MCF 10A (cell line): ENCODE data around the gene SPATA31C1. TPM values are rescaled to one million over a fixed set of nuclear protein-coding genes. Genes with fewer than 3 reads are reported as not detected.
A peak's percentile ranks its signal among the peaks of the same experiment; 100 is the strongest.

Experiments used
- BruUV-seq: library from RNA; stranded (reverse); fragments of 400-500 nt; replicated peaks from 2 replicates; lab custom pipeline; 2021; lab: Mats Ljungman, UMichigan
- CTCF ChIA-PET: fragments of 300-600 bp; sonication (Branson Sonifier 250); formaldehyde crosslinking; extraction: SDS; loops from one replicate; lab custom pipeline; 2021; ENCODE audit warnings: antibody characterized with exemption, inconsistent platforms; lab: Yijun Ruan, JAX
- POLR2A ChIA-PET: fragments of 300-600, 350-650 bp; sonication (Branson Sonifier 250); formaldehyde crosslinking; extraction: SDS; loops from one replicate; lab custom pipeline; 2020; ENCODE audit warnings: antibody characterized with exemption, inconsistent platforms; lab: Yijun Ruan, JAX
- DNase-seq: peaks from one replicate; pipeline ENCODE4 v3.0.0-alpha.2; 2018; ENCODE audit not compliant: unreplicated experiment
- H3K27ac Mint-ChIP-seq: one replicate; pipeline ENCODE4 v1.8.0; 2022; ENCODE audit warnings: mild to moderate bottlenecking, low read depth, mixed read lengths; ENCODE audit not compliant: unreplicated experiment
- H3K27me3 Mint-ChIP-seq: one replicate; pipeline ENCODE4 v1.8.0; 2022; ENCODE audit warnings: mixed read lengths; ENCODE audit not compliant: insufficient read depth, unreplicated experiment
- H3K36me3 Mint-ChIP-seq: one replicate; pipeline ENCODE4 v1.8.0; 2022; ENCODE audit warnings: mild to moderate bottlenecking, moderate library complexity, mixed read lengths; ENCODE audit not compliant: insufficient read depth, unreplicated experiment
- H3K4me1 Mint-ChIP-seq: one replicate; pipeline ENCODE4 v1.8.0; 2022; ENCODE audit warnings: mixed read lengths; ENCODE audit not compliant: insufficient read depth, unreplicated experiment
- H3K4me3 Mint-ChIP-seq: one replicate; pipeline ENCODE4 v1.8.0; 2022; ENCODE audit warnings: mild to moderate bottlenecking, moderate library complexity, mixed read lengths; ENCODE audit not compliant: unreplicated experiment
- H3K9me3 Mint-ChIP-seq: one replicate; pipeline ENCODE4 v1.8.0; 2022; ENCODE audit warnings: mixed read lengths; ENCODE audit not compliant: unreplicated experiment
- intact Hi-C: fragments of 100-400 bp; cut with micrococcal nuclease; formaldehyde crosslinking; loops from 2 replicates; pipeline ENCODE4 v1.14.1; 2022
- total RNA-seq: library from RNA; stranded (reverse); gene quantifications from 2 replicates; pipeline ENCODE4 v1.2.3, GENCODE V29; 2022
- TF ChIP-seq, protein P1 (sequence below): fragments of 200-600 bp; IDR thresholded peaks from one replicate; pipeline ENCODE4 v1.8.0; 2022; ENCODE audit warnings: antibody characterized with exemption, mild to moderate bottlenecking; ENCODE audit not compliant: unreplicated experiment

The SPATA31C1 gene
- total RNA-seq, 1 experiment from 2014 or later = not detected

DNA sequence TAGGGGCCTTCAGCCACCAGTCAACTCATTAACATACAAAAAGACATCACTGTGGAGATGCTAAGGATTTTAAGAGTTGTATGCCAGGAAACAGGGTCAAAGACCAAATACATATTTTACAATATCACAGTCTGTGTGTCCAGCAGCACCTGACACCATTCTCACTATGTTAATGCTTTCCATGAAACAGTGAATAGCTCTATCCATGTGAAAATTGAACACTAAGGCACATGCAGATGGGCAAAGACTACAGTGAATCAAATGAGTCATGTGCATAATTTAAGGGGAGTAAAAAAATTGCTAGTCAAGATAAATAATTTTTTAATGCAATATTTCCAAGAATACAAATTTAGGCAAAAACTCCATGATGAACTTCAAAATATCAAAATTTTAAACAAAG lies 42.7 kb upstream of the SPATA31C1 start:
- no peaks in the 10 kb centered on the region for H3K27me3 Mint-ChIP-seq
- TF ChIP-seq, protein P1, sequence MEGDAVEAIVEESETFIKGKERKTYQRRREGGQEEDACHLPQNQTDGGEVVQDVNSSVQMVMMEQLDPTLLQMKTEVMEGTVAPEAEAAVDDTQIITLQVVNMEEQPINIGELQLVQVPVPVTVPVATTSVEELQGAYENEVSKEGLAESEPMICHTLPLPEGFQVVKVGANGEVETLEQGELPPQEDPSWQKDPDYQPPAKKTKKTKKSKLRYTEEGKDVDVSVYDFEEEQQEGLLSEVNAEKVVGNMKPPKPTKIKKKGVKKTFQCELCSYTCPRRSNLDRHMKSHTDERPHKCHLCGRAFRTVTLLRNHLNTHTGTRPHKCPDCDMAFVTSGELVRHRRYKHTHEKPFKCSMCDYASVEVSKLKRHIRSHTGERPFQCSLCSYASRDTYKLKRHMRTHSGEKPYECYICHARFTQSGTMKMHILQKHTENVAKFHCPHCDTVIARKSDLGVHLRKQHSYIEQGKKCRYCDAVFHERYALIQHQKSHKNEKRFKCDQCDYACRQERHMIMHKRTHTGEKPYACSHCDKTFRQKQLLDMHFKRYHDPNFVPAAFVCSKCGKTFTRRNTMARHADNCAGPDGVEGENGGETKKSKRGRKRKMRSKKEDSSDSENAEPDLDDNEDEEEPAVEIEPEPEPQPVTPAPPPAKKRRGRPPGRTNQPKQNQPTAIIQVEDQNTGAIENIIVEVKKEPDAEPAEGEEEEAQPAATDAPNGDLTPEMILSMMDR = no peak
- H3K9me3 Mint-ChIP-seq = peaks cover 2% of the 10 kb centered on the region
- ChIA-PET CTCF (no interaction called here), POLR2A (no interaction called here)
- peaks cover 12% of the 10 kb centered on the region for H3K4me1 Mint-ChIP-seq
- no peaks in the 10 kb centered on the region for H3K36me3 Mint-ChIP-seq
- BruUV-seq = no TSS peak
- intact Hi-C loops = no loop called here
- H3K4me3 Mint-ChIP-seq = no peak overlapping the region
- no peak for DNase-seq
- H3K27ac Mint-ChIP-seq = no peak overlapping the region

DNA sequence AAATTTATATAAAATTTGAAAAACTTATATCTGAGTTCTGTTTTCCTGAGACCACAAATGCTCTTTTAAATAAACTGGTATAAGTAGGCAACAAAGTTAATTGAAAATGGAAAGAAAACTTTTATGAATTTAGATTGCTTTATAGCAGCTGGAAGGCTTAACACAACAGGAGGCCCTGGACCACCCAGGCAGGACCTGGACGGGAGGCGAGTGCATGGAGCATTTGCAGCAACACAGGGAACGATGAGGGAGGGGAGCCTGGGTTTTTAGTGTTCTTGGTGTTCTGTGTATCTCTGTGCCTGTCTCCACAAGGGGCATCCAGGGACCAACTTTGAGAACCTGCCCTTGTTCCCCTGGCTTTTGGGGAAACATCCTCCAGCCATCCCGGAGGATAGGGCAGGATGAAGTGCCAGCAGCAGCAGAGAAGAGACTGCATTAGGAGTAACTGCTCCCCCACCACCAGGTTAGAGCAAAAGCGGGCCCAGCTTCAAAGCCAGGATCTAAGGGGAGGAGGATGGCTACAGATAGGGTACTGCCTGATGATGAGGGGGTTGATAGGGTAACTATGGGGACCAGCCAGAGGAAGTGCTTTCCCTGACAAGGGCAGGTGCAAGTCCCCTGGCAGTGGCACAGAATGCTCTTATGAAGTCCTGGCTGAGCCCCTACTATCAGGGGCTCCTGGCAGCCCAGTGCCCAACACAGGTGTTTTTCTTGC lies 41.8 kb upstream of the SPATA31C1 start:
- Mint-ChIP-seq H3K9me3 (no peaks in the 10 kb centered on the region), H3K4me1 (peaks cover 12% of the 10 kb centered on the region), H3K36me3 (no peaks in the 10 kb centered on the region), H3K27ac (no peak overlapping the region), H3K27me3 (no peaks in the 10 kb centered on the region), H3K4me3 (no peak overlapping the region)
- TF ChIP-seq, protein P1 = no peak
- DNase-seq = no peak
- intact Hi-C loops = no loop called here
- ChIA-PET CTCF (no interaction called here), POLR2A (no interaction called here)
- BruUV-seq = no TSS peak

DNA sequence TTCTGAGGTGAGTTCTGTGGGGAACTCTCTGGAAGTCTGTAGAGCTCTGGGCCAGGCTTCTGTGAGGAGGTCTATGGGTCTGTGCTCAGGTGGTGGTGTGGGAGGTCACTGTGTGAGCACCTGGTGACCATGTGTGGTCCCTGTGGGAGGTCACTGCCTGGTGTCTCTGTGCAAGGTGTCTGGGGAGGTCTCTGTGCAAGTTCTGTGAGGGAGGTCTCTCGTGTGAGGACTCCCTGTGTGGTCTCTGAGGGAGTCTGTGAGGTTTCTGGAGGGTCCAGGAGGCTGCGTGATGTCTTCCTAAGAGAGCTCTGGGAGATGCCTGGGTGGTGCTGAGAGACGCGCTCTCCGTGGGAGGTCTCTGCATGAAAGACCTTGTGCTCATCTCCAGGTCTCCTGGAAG lies 41.1 kb upstream of the SPATA31C1 start:
- no TSS peak for BruUV-seq
- TF ChIP-seq, protein P1 = no peak
- CTCF ChIA-PET = no interaction called here
- POLR2A ChIA-PET = no interaction called here
- Mint-ChIP-seq H3K36me3 (no peaks in the 10 kb centered on the region), H3K27me3 (no peaks in the 10 kb centered on the region), H3K4me1 (peaks cover 12% of the 10 kb centered on the region), H3K9me3 (no peaks in the 10 kb centered on the region), H3K4me3 (no peak overlapping the region), H3K27ac (no peak overlapping the region)
- intact Hi-C loops = no loop called here
- DNase-seq = no peak

DNA sequence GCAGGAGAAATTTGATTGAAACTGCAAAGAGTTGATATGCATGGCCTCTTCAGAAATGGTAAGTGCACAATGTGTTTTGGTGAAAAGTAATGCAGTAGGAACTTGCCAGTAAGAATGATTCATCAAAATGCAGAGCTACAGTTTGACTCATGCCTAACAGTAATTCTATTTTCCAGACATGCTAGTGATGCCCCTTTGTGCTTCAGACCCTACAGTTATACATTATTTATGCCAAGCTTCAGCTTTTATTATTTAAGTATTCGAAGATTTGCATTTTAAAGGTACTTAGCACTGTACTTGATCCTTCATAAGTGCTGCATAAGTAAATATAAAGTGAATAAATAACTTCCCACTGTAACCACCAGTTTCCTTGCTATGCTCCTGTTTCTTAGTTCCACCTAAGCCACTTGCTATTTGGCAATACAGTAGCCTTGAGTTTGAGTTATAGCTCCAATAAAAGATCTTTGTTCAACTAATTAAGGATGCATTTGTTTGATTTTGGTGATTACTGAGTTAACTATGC lies 38.7 kb upstream of the SPATA31C1 start:
- no TSS peak for BruUV-seq
- Mint-ChIP-seq H3K27ac (no peak overlapping the region), H3K27me3 (no peaks in the 10 kb centered on the region), H3K9me3 (no peaks in the 10 kb centered on the region), H3K4me1 (peaks cover 9% of the 10 kb centered on the region), H3K4me3 (no peak overlapping the region), H3K36me3 (no peaks in the 10 kb centered on the region)
- ChIA-PET POLR2A (interaction anchor here (0.9 to 1.2 kb wide), 2 partner anchors 16 to 153 kb away, joined by 3 to 4 read pairs; partner anchors contain the start of gene CTSL), CTCF (no interaction called here)
- TF ChIP-seq, protein P1 = no peak
- DNase-seq = peak; percentile 42
- intact Hi-C loops = no loop called here
